Mammary epithelial cell (primary cell): ENCODE data around the gene CCT6A.
"Not testable (repeated sequence)": the region's sequence is repeated elsewhere in the genome, so short reads cannot be mapped to it uniquely, and the experiment has no call there.

ENCODE experiments used
- EZH2 ChIP-seq: IDR thresholded peaks from 2 replicates; pipeline ENCODE4 v1.6.1; 2012; ENCODE audit warnings: low read length, inconsistent platforms, borderline replicate concordance
- TF ChIP-seq, protein P1 (sequence below), 2 donors: IDR thresholded peaks in 1 of 2; conservative IDR thresholded peaks in 1 of 2; 2 replicates each; pipeline ENCODE4 v1.5.1; 2011 to 2012; ENCODE audit warnings: inconsistent platforms in 2 of 2, low read length in 2 of 2, mild to moderate bottlenecking in 2 of 2, control low read depth in 1 of 2, low read depth in 1 of 2; ENCODE audit not compliant: insufficient read depth in 1 of 2; ENCODE audit errors: extremely low read depth in 1 of 2

DNA sequence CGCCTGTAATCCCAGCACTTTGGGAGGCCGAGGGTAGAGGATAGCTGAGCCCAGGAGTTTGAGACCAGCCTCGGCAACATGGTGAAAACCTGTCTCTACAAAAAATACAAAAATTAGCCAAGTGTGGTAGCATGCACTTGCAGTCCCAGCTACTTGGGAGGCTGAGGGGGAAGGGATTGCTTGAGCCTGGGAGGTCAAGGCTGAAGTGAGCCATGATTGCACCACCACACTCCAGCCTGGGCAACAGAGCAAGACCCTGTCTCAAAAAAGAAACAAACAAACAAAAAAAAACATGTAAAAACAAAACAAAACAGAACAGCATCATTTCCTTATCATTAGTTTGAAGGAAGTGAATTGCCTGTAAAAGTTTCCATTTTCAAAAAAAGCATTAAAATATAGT, 60.7 kb downstream of the CCT6A start:
- TF ChIP-seq, protein P1, sequence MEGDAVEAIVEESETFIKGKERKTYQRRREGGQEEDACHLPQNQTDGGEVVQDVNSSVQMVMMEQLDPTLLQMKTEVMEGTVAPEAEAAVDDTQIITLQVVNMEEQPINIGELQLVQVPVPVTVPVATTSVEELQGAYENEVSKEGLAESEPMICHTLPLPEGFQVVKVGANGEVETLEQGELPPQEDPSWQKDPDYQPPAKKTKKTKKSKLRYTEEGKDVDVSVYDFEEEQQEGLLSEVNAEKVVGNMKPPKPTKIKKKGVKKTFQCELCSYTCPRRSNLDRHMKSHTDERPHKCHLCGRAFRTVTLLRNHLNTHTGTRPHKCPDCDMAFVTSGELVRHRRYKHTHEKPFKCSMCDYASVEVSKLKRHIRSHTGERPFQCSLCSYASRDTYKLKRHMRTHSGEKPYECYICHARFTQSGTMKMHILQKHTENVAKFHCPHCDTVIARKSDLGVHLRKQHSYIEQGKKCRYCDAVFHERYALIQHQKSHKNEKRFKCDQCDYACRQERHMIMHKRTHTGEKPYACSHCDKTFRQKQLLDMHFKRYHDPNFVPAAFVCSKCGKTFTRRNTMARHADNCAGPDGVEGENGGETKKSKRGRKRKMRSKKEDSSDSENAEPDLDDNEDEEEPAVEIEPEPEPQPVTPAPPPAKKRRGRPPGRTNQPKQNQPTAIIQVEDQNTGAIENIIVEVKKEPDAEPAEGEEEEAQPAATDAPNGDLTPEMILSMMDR (conservative IDR thresholded peaks at IDR 0.05 in 1 of 2, IDR thresholded peaks at IDR 0.05 in 1 of 2; ENCODE audit: extremely low read depth in 1 of 2, insufficient read depth in 1 of 2, low read depth in 1 of 2, low read length in 2 of 2) = not testable (repeated sequence)
- TF ChIP-seq EZH2 = not testable (repeated sequence)
